NCI-H446 (cell line): ENCODE data around the gene HSD17B3.
"Not testable (repeated sequence)": the region's sequence is repeated elsewhere in the genome, so short reads cannot be mapped to it uniquely, and the experiment has no call there.

Experiments
- DNase-seq, 2 experiments: peaks; one replicate each; lab custom pipeline; 2025; lab: John Stamatoyannopoulos, UW

The HSD17B3 gene

DNA sequence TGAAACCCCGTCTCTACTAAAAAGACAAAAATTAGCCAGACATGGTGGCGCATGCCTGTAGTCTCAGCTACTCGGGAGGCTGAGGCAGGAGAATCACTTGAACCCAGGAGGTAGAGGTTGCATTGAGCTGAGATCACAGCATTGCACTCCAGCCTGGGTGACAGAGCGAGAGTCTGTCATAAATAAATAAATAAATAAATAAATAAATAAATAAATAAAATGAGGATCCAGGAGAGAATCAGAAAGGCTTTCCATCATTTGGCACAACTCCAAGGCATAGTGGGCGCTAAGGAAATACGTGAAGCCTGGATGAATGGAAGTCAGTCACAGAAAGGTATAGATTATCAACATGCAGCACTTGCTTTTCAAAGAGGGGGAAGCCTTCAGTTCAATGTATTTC is 65.6 kb downstream of the HSD17B3 start:
- DNase-seq, result not testable (repeated sequence)

GRCh38 chr9:96232539-96233241 is 69.3 kb downstream of the HSD17B3 start:
- peak; percentile 4 to 59 for DNase-seq

GRCh38 chr9:96232164-96232538 is 69.8 kb downstream of the HSD17B3 start:
- DNase-seq, result no peak

DNA sequence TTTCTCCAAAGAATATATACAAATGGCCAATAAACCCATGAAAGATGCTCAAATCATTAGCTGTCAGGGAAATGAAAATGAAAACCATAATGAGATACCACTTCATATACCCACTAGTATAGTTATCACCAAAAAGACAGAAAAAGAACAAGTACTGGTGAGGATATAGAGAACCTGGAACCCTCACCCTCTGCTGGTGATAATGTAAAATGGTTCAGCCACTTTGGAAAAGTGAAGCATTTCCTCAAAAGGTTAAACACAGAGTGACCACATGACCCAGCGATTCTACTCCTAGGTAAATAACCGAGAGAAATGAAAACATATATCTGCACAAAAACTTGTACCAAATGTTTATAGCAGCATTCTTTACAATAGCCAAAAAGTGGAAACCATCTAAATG is 72.0 kb downstream of the HSD17B3 start:
- no peak for DNase-seq

DNA sequence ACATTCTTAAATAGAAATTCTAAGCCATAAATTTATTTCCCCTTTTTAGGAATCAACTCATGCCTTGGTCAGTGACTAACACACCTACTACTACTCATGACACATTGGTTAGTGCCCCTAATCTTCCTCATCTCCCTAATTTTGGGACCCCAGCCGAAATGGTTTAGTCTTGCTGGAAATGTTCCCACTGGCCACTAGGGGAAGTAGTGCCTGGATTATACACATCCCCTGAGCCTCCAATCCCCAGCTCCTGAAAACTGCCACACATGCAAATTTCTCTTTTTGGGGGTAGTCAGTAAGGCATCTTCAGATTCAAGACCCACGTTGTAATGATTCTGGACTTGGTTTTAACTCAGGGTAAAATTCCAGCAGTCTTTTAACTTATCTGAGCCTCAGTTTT is 79.8 kb downstream of the HSD17B3 start:
- no peak for DNase-seq

DNA sequence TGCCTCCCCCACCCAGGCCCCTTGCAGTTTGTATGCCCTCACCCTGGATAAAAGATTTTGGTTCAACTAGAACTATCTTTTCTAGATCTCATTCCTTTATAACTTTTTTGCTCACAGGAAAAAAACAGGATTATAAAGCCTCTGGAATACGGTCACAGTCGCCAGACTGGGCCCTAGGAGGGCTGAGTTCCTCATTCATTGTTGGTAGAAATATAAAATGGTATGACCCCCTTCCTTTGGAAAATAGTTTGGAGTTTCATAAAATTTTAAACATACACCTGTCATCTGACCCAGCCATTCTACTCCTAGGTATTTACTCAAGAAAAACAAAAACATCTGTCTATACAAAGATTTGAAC is 82.1 kb downstream of the HSD17B3 start:
- no peak for DNase-seq

GRCh38 chr9:96219026-96219899 is 82.7 kb downstream of the HSD17B3 start:
- no peak for DNase-seq

DNA sequence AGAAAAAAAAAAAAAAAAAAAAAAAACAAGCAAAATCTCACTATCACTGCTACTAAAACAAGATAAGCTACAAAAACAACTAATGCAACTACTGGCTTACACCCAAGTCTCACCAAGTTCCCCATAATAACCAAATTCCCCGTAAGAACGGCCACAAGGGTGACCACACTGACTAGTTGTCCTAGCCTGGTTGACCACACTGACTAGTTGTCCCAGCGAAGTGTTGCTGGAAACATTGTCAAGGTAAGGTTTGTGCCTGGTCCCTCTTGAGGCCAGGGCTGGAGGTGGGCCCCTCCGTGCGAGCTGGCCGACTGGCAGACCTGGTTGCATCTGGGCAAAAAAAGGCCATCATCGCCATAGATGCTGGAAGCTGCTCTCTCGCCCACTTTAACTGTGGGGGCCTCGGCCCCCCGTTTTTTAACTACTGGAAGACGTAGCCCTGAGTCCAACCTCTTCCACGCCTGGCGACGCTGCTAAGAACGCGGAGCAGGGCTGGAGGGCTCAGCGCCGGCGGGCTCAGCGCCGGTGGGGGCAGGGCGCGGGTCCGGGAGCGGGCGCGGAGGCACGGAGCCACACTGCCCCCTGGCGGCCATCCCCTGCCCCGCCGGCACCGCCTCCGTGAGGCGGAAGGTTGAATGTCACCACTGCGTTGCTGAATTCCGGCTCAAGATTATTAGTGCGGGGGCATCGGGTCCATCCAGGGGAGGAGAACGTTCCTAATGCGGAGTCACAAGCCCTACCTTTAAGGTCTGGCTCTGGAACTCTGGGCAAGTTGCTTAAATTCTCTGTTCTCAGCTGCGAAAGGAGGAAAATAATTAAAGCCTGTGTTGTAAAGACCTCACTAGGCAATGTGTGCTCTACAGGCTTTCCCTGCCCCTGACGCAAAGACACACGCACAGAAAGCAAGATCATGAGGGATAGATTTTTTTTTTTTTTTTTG is 84.0 kb downstream of the HSD17B3 start:
- peak in 1 of 2 experiments; percentile 61 for DNase-seq

DNA sequence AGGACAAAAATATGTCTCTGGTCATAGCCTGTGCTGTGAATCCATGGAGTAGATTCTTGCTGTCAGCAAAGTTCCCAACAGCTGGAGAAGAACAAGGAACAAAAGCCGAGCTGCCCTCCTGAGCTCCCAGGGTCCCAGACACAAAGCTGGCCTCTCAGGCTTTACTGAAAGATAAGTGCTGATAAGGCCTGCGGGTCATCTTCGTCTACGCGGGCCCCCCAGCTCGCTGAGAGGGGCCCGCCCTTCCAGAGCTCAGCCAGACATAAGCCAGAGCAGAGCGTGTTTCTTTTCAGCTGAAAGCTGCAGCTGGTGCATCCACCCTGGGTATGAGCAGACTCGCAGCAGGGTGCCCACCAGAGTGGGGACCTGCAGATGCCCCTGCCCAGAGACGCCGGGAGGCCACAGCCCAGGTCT is 84.7 kb downstream of the HSD17B3 start:
- no peak for DNase-seq

DNA sequence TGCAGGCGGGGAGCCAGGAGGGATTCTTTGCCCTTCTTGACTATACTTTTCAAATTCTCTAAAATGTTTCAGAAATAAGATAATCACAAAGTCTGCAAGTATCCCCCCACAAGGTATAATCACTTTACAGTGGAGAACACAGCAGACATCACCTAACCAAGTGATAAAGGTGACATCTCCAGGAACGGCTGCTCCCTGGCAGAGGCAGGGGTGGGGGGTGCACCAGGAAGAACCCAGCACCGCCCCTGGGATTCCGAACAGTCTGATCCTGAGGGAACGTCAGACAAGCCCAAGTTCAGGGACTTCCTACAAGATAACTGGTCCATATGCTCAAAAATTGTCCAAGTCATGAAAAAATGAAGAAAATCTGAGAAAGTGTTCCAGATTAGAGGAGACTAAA is 85.4 kb downstream of the HSD17B3 start:
- DNase-seq, result no peak

DNA sequence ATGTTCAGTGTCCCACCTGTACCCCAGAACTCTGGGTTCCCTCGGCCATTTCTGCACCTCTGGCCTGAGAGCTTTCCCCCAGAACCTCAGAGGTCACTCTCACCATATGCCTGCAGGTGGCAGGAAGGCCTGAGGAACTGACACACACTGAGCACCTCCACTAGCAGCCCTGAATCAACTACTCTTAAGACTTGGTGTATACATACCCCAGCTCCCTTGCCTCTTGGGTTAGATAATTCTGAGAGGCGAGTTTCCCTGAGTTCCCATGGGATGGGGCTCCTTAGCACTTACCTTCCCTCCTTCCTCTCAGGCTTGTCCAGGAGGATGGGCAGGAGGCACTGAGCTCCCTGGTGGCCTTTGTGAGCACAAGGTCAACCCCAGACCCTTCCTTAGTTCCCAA is 86.1 kb downstream of the HSD17B3 start:
- DNase-seq, result no peak

GRCh38 chr9:96214635-96215034 is 87.3 kb downstream of the HSD17B3 start:
- DNase-seq, result no peak

- no peak for DNase-seq
These were observed 92.3 kb downstream of the HSD17B3 start for GRCh38 chr9:96209407-96210271.

- no peak for DNase-seq
These were observed 95.7 kb downstream of the HSD17B3 start for GRCh38 chr9:96206156-96206751.

GRCh38 chr9:96204853-96205252 is 97.1 kb downstream of the HSD17B3 start:
- DNase-seq, result no peak

DNA sequence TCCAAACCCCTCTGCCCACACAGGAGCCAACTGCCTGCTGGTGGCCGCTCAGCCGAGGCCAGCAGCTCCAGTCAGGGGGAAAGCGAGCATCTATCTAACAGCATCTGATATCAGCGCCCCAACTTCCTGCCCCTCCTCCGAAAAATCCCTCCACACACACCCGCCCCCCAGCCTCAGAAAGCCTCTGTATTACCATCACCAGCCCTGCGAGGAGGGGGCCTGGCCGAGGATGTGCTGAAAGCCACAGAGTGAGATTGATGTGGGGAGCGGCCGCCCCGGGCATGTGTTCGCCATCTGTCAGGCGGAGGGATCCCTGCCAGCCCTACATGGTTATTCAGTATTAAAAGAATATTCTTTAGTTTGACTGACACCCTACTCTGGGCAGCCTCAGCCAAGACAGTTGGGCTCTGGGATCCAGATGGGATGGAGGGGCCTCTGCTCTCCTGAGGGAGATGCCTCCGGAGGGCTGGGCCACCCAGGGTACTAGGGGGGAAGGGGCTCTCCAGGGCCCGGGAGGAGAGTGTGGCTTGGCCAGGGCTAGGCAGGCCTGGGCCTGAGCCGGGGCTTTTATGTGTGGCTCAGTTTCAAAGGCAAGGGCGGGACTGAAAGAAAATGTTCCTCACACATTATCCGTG is 98.0 kb downstream of the HSD17B3 start:
- DNase-seq, result peak; percentile 70 to 86

DNA sequence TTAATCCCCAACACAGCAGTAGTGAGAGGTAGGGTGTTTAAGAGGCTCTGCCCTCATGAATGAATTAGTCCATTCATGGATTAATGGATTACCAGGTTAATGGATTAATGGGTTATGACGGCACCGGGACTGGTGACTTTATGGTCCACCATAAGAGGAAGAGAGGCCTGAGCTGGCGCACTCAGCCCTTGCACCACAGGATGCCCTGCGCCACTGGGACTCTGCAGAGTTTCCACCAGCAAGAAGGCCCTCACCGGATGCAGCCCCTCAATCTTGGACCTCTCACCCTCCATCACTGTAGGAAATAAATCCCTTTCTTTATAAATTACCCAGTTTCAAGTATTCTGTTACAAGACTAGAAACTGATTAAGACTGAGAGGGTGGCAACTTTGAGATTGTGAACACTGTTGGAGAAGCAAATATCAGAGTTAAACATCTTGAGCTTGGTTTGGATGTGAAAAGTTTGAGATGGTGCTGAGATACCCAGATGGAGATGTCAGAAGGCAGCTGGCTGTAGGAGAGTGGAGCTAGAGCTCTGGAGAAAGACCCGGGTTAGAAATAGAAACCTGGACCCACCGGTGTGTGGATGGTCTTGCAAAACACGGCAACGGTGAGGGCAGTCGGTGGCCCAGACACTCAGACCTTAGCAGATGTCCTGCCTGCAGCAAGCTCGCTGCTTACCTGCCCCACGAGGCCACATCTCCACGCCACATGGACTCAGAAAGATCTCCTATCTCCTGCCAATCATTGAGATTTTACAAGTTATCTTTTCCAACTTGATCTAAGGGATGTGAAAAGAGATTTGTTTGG is 98.8 kb downstream of the HSD17B3 start:
- DNase-seq, result no peak

DNA sequence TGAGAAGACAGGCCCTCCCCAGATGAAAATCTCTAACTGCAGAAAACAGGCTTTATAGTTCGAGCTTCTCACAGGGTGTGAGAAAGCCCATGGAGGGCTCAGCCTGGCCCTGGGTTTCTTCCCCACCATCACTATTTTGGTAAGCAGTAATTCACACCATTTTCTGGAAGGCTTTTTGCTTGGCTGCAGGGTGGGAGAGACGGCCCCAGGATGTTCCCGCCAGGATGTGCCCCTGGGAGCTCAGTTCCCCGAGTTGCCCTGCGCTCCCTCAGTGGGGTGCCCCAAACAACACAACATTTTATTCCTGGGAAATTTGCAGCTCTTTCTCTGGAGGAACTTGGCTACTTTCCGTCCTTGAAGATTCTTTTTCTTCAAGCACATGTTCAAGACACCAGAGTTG is 100.8 kb downstream of the HSD17B3 start:
- no peak for DNase-seq

DNA sequence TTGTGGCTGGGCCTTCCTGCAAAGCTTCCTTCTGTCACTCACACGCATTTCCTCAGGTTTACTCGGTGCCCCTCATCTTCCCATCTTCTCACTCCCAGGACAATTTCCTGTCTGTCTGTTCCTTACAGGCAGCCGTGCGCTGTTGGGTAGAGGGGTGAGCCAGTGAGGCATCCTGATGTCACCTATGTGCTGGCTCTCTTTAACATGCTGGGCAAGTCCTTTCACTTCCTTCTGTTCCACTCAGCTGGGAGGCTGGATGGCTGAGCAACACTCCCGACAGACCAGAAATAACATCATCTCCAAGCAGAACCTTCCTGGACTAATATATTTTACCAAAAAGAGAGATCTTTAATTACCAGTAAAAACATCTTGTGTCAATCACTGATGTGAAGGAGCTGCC is 103.0 kb downstream of the HSD17B3 start:
- DNase-seq, result no peak

DNA sequence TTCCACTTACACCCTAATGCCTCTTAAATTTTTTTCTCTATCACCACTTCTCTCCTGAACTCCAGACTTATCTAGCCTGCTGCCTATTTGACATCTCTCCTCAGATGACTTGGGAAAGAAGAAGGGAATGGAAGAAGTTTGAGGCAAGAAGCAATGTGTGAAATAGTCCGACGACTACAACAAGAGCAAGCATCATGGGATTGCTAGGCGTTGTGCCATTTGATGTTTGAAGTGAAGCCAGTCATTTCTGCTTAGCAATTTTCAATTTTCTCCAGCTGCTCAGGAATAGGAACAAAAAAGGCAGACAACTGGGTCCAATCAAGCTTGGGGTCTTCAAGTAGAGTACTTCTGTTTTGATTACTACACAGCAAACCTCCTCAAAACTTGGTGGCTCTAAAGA is 106.4 kb downstream of the HSD17B3 start:
- DNase-seq, result no peak
